IMR-90 (cell line): Measurements from ENCODE around the gene TRIM47. TPM values are rescaled to one million over a fixed set of nuclear protein-coding genes. Genes with fewer than 3 reads are reported as not detected.

ENCODE experiments used
- ATAC-seq: fragments of 200-7000 bp; cut with Tn5 transposase; 2 replicates; pipeline ENCODE4 v1.9.1; 2020; ENCODE audit warnings: low read depth, mild to moderate bottlenecking, moderate library complexity
- BruUV-seq: library from RNA; stranded (reverse); fragments of 400-500 nt; replicated peaks from 2 replicates; lab custom pipeline; 2021; lab: Mats Ljungman, UMichigan
- CTCF ChIA-PET: fragments of 300-600 bp; formaldehyde crosslinking; extraction: SDS; loops from one replicate; lab custom pipeline; 2021; ENCODE audit warnings: antibody characterized with exemption; lab: Yijun Ruan, JAX
- POLR2A ChIA-PET: fragments of 300-600 bp; sonication (Branson Sonifier 250); formaldehyde crosslinking; loops from one replicate; lab custom pipeline; 2022; ENCODE audit warnings: antibody characterized with exemption; ENCODE audit not compliant: unreplicated experiment; lab: Charles Lee
- DNase-seq: peaks from one replicate; pipeline ENCODE4 v3.0.0; 2013
- H2AFZ ChIP-seq: replicated peaks from 2 replicates; pipeline ENCODE3; 2013; ENCODE audit warnings: low read length, mild to moderate bottlenecking; ENCODE audit not compliant: poor library complexity
- H2AK5ac ChIP-seq: 2 replicates; pipeline ENCODE4 v1.6.1; 2013; ENCODE audit warnings: low read depth, low read length, inconsistent platforms
- H2AK9ac ChIP-seq: replicated peaks from 2 replicates; pipeline ENCODE3; 2013; ENCODE audit warnings: mild to moderate bottlenecking, low read depth, low read length, moderate library complexity; ENCODE audit not compliant: poor library complexity
- H2BK120ac ChIP-seq: 2 replicates; pipeline ENCODE4 v1.6.1; 2013; ENCODE audit warnings: low read depth, low read length, inconsistent platforms
- H2BK15ac ChIP-seq: 3 replicates; pipeline ENCODE4 v1.6.1; 2013; ENCODE audit warnings: low read depth, low read length, inconsistent platforms
- H2BK20ac ChIP-seq: 2 replicates; pipeline ENCODE4 v1.6.1; 2013; ENCODE audit warnings: low read depth, mild to moderate bottlenecking, inconsistent platforms, low read length, moderate library complexity
- H2BK5ac ChIP-seq: 2 replicates; pipeline ENCODE4 v1.6.1; 2013; ENCODE audit warnings: mild to moderate bottlenecking, low read depth, low read length, inconsistent platforms; ENCODE audit not compliant: poor library complexity, severe bottlenecking
- H3K14ac ChIP-seq: replicated peaks from 2 replicates; pipeline ENCODE4 v1.6.1; 2013; ENCODE audit warnings: low read depth, low read length, inconsistent platforms
- H3K18ac ChIP-seq: 2 replicates; pipeline ENCODE4 v1.6.1; 2013; ENCODE audit warnings: low read depth, low read length, control low read depth
- H3K23ac ChIP-seq: 2 replicates; pipeline ENCODE4 v1.6.1; 2013; ENCODE audit warnings: low read depth, low read length, inconsistent platforms
- H3K27ac ChIP-seq: 2 replicates; pipeline ENCODE4 v1.5.1; 2013; ENCODE audit warnings: mild to moderate bottlenecking, control low read depth, low read length; ENCODE audit not compliant: insufficient read depth
- H3K27me3 ChIP-seq: 2 replicates; pipeline ENCODE4 v1.6.1; 2013; ENCODE audit warnings: low read length; ENCODE audit not compliant: control insufficient read depth, insufficient read depth
- H3K36me3 ChIP-seq: 2 replicates; pipeline ENCODE4 v1.6.1; 2013; ENCODE audit warnings: low read length, mixed read lengths; ENCODE audit not compliant: control insufficient read depth, insufficient read depth
- H3K4ac ChIP-seq: 2 replicates; pipeline ENCODE4 v1.6.1; 2013; ENCODE audit warnings: low read depth, low read length, inconsistent platforms
- H3K4me1 ChIP-seq: 2 replicates; pipeline ENCODE4 v1.6.1; 2013; ENCODE audit warnings: low read length, mixed read lengths; ENCODE audit not compliant: control insufficient read depth, insufficient read depth
- H3K4me2 ChIP-seq: 2 replicates; pipeline ENCODE4 v1.6.1; 2013; ENCODE audit warnings: low read depth, mild to moderate bottlenecking, control low read depth, low read length, moderate library complexity
- H3K4me3 ChIP-seq: 2 replicates; pipeline ENCODE4 v1.5.1; 2013; ENCODE audit warnings: low read depth, mild to moderate bottlenecking, control low read depth, low read length, moderate library complexity; ENCODE audit not compliant: insufficient read depth
- H3K56ac ChIP-seq: 2 replicates; pipeline ENCODE4 v1.6.1; 2013; ENCODE audit warnings: low read length, inconsistent platforms; ENCODE audit not compliant: insufficient read depth; ENCODE audit errors: extremely low read depth
- H3K79me1 ChIP-seq, 2 experiments: 2 replicates each; pipeline ENCODE4 v1.6.1; 2013; ENCODE audit warnings: low read length in 2 of 2, inconsistent platforms in 1 of 2, low read depth in 1 of 2
- H3K9ac ChIP-seq: 2 replicates; pipeline ENCODE4 v1.6.1; 2013; ENCODE audit warnings: low read depth, low read length, control low read depth
- H3K9me1 ChIP-seq: 2 replicates; pipeline ENCODE4 v1.6.1; 2013; ENCODE audit warnings: low read length, inconsistent platforms; ENCODE audit not compliant: insufficient read depth
- H3K9me3 ChIP-seq: 2 replicates; pipeline ENCODE4 v1.6.1; 2013; ENCODE audit warnings: low read length; ENCODE audit not compliant: control insufficient read depth, insufficient read depth
- H4K20me1 ChIP-seq: 2 replicates; pipeline ENCODE4 v1.6.1; 2013; ENCODE audit warnings: low read length, inconsistent platforms; ENCODE audit not compliant: insufficient read depth
- H4K5ac ChIP-seq: 2 replicates; pipeline ENCODE4 v1.6.1; 2013; ENCODE audit warnings: mild to moderate bottlenecking, low read depth, low read length, control low read depth
- H4K8ac ChIP-seq, 2 experiments: 2 replicates each; pipeline ENCODE4 v1.6.1; 2013; ENCODE audit warnings: low read depth in 2 of 2, low read length in 2 of 2, control low read depth in 1 of 2, inconsistent platforms in 1 of 2
- H4K91ac ChIP-seq: 2 replicates; pipeline ENCODE4 v1.6.1; 2013; ENCODE audit warnings: low read depth, low read length, inconsistent platforms; ENCODE audit not compliant: insufficient read depth
- BHLHE40 ChIP-seq: fragments of 150-350 bp; IDR thresholded peaks from 2 replicates; pipeline ENCODE4 v1.6.1; 2016; ENCODE audit warnings: mild to moderate bottlenecking, low read depth, low read length
- CEBPB ChIP-seq: IDR thresholded peaks from 2 replicates; pipeline ENCODE4 v1.6.1; 2012; ENCODE audit warnings: low read depth, low read length, improper control_type of control experiment
- CHD1 ChIP-seq: IDR thresholded peaks from 2 replicates; pipeline ENCODE4 v1.6.1; 2012; ENCODE audit warnings: low read depth, low read length, improper control_type of control experiment
- CTCF ChIP-seq: conservative IDR thresholded peaks from 2 replicates; pipeline ENCODE4 v1.5.1; 2012; ENCODE audit warnings: mild to moderate bottlenecking, low read depth, low read length, improper control_type of control experiment
- ELK1 ChIP-seq: fragments of 150-350 bp; IDR thresholded peaks from 2 replicates; pipeline ENCODE4 v1.6.1; 2016; ENCODE audit warnings: low read depth, mild to moderate bottlenecking, low read length, moderate library complexity, borderline replicate concordance
- FOS ChIP-seq: fragments of 150-350 bp; IDR thresholded peaks from 2 replicates; pipeline ENCODE4 v1.6.1; 2016; ENCODE audit warnings: low read depth, low read length
- MAFK ChIP-seq: IDR thresholded peaks from 2 replicates; pipeline ENCODE4 v1.6.1; 2012; ENCODE audit warnings: low read depth, low read length, improper control_type of control experiment
- MAZ ChIP-seq: IDR thresholded peaks from 2 replicates; pipeline ENCODE4 v1.6.1; 2012; ENCODE audit warnings: low read depth, mild to moderate bottlenecking, low read length, improper control_type of control experiment, moderate library complexity, borderline replicate concordance
- MXI1 ChIP-seq: IDR thresholded peaks from 2 replicates; pipeline ENCODE4 v1.6.1; 2012; ENCODE audit warnings: low read depth, mild to moderate bottlenecking, low read length, moderate library complexity, borderline replicate concordance
- NFE2L2 ChIP-seq: fragments of 150-350 bp; IDR thresholded peaks from 2 replicates; pipeline ENCODE4 v1.6.1; 2016; ENCODE audit warnings: low read depth, mild to moderate bottlenecking, low read length
- POLR2A ChIP-seq: IDR thresholded peaks from 2 replicates; pipeline ENCODE4 v1.6.1; 2012; ENCODE audit warnings: mild to moderate bottlenecking, low read depth, low read length
- RAD21 ChIP-seq: IDR thresholded peaks from 2 replicates; pipeline ENCODE4 v1.6.1; 2012; ENCODE audit warnings: low read length, improper control_type of control experiment
- RCOR1 ChIP-seq: IDR thresholded peaks from 2 replicates; pipeline ENCODE4 v1.6.1; 2012; ENCODE audit warnings: mild to moderate bottlenecking, low read length, improper control_type of control experiment; ENCODE audit not compliant: insufficient replicate concordance
- RFX5 ChIP-seq: IDR thresholded peaks from 2 replicates; pipeline ENCODE4 v1.8.0; 2012; ENCODE audit warnings: low read depth, mild to moderate bottlenecking, low read length, moderate library complexity
- SMC3 ChIP-seq: fragments of 150-350 bp; IDR thresholded peaks from 2 replicates; pipeline ENCODE4 v1.6.1; 2016; ENCODE audit warnings: low read depth, mild to moderate bottlenecking, antibody characterized with exemption, low read length, moderate library complexity
- USF2 ChIP-seq: fragments of 150-350 bp; IDR thresholded peaks from 2 replicates; pipeline ENCODE4 v1.6.1; 2017; ENCODE audit warnings: mild to moderate bottlenecking, antibody characterized with exemption, low read length, low read depth
- WGBS, 2 experiments: methylation state at CpG; one replicate each; pipeline versions ENCODE4 v1.1.5 to v1.1.7; 2013; ENCODE audit warnings: missing lambda C conversion rate in 2 of 2; ENCODE audit not compliant: insufficient read length in 1 of 2; ENCODE audit errors: extremely low coverage in 2 of 2; 5-methylcytosine and 5-hydroxymethylcytosine counted together
- dilution Hi-C: fragments of 300-500 bp; cut with HindIII; formaldehyde crosslinking; loops from one replicate; pipeline ENCODE4 v1.14.3; 2018; ENCODE audit warnings: low sequenced_read_pairs; ENCODE audit not compliant: unreplicated experiment
- in situ Hi-C: fragments of 300-500 bp; cut with MboI; formaldehyde crosslinking; loops from 3 replicates; pipeline ENCODE4 v1.14.3; 2019; ENCODE audit warnings: low sequenced_read_pairs, inconsistent platforms, mixed read lengths
- intact Hi-C: fragments of 100-400 bp; cut with micrococcal nuclease; formaldehyde crosslinking; loops from 2 replicates; pipeline ENCODE4 v1.10.0; 2022
- polyA plus RNA-seq, 3 experiments: library from polyadenylated mRNA; depleted of rRNA; stranded (reverse); fragments of >200 nt; gene quantifications; 2 replicates each; pipeline ENCODE4 v1.2.3, GENCODE V29; 2012; ENCODE audit warnings: low replicate concordance in 1 of 3
- total RNA-seq: library from RNA; depleted of rRNA; stranded (reverse); fragments of >200 nt; gene quantifications from 2 replicates; pipeline ENCODE4 v1.2.3, GENCODE V29; 2012

The TRIM47 gene
- total and polyA plus RNA-seq, 2 of the 4 experiments (the other 2 are of a cell fraction): 1.4 to 7.5 TPM

GRCh38 chr17:75849279-75849646 lies 29.1 kb downstream of the TRIM47 start:
- Histone ChIP-seq H2BK15ac (no peak overlapping the region), H4K8ac (no peak overlapping the region), H3K79me1 (peaks cover 6 to 22% of the 10 kb centered on the region in 2 experiments; a peak in 3 of 4 replicates), H3K27ac (no peak overlapping the region), H3K9ac (no peak overlapping the region), H2BK5ac (no peak overlapping the region), H2BK20ac (no peak overlapping the region), H2AK9ac (no peak overlapping the region), H3K27me3 (no peaks in the 10 kb centered on the region), H4K91ac (no peak overlapping the region), H2AFZ (no peak overlapping the region), H3K9me1 (peaks cover 7% of the 10 kb centered on the region), H3K4me3 (no peak overlapping the region), H3K36me3 (peaks cover 52% of the 10 kb centered on the region), H3K4me1 (peaks cover 13% of the 10 kb centered on the region), H2AK5ac (no peak overlapping the region), H3K23ac (no peak overlapping the region), H3K18ac (no peak overlapping the region), H3K9me3 (no peaks in the 10 kb centered on the region), H4K5ac (no peak overlapping the region), H2BK120ac (no peak overlapping the region), H3K4me2 (no peak overlapping the region), H3K4ac (no peak overlapping the region), H3K14ac (no peak overlapping the region), H4K20me1 (peaks cover 10% of the 10 kb centered on the region), H3K56ac (no peak overlapping the region)
- WGBS, 2 experiments: no CpG with 5 or more reads among the region's 11 CpGs
- DNase-seq: no peak
- ChIA-PET CTCF (interaction anchor here (0.6 kb wide), 1 partner anchor 93 kb away, joined by 4 read pairs; no protein-coding TSS in a partner anchor), POLR2A (no interaction called here)
- in situ Hi-C loops (no loop called here), intact Hi-C loops (no loop called here), dilution Hi-C loops (no loop called here)
- no peak for ATAC-seq
- BruUV-seq: no TSS peak
- TF ChIP-seq CEBPB (no peak), CTCF (no peak), BHLHE40 (no peak), ELK1 (no peak), POLR2A (no peak), CHD1 (no peak), USF2 (no peak), RFX5 (no peak), MAZ (no peak), RAD21 (no peak), MAFK (no peak), NFE2L2 (no peak), FOS (no peak), SMC3 (no peak), MXI1 (no peak), RCOR1 (no peak)
